Measurements from ENCODE around the gene CLSTN1. TPM values are rescaled to one million over a fixed set of nuclear protein-coding genes. Genes with fewer than 3 reads are reported as not detected.
"Not testable (repeated sequence)": the region's sequence is repeated elsewhere in the genome, so short reads cannot be mapped to it uniquely, and the experiment has no call there.

CLSTN1 gene
- total RNA-seq, 1 donor from 2014 or later = 181 TPM

DNA sequence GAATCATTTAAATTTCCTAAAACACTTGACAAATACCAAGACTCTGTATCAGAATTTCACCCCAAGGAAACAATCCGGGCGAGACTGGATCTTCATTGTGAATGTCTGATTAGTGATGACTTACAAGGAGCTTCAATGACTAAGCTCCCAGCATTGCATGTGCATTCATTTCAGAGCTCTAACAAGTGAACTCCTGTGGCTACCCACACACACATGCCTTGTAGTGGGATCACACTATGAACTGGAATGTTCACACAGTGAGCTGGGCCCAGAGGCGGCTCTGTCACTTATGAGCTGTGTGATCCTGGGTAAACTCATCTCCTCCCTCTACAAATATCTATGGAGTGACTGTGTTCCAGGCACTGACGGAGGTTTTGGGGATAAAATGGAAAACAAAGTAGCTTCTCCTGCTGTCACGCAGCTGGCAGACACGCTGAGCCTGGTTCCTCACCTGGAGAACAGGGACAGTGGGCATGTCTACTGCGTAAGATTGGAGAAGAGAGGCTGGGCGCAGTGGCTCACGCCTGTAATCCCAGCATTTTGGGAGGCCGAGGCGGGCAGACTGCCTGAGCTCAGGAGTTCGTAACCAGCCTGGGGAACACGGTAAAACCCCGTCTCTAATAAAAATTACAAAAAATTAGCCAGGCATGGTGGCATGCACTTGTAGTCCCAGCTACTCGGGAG, 56.9 kb downstream of the CLSTN1 start:
- no peaks in the 10 kb centered on the region for H3K27me3 Mint-ChIP-seq (ENCODE audit: low read depth, unreplicated experiment)
- H3K4me1 Mint-ChIP-seq (ENCODE audit: low read depth, unreplicated experiment) = peaks cover 16% of the 10 kb centered on the region
- no peaks in the 10 kb centered on the region for H3K9me3 Mint-ChIP-seq (ENCODE audit: unreplicated experiment)
- H3K27me3 ChIP-seq (ENCODE audit: insufficient read depth, low read length) = no peaks in the 10 kb centered on the region
- DNase-seq (ENCODE audit: low read depth) = peak; percentile 100
- no peak overlapping the region for H3K4me3 ChIP-seq (ENCODE audit: insufficient read depth, low read depth, low read length)
- H3K36me3 Mint-ChIP-seq (ENCODE audit: low read depth, unreplicated experiment) = peaks cover 11% of the 10 kb centered on the region
- no peak overlapping the region for H2AFZ ChIP-seq (ENCODE audit: low read depth, low read length)
- H3K27ac Mint-ChIP-seq (ENCODE audit: unreplicated experiment) = peak overlapping the region; percentile 96
- peak overlapping the region; percentile 55 for H3K9ac ChIP-seq (ENCODE audit: low read length)
- H3K36me3 ChIP-seq (ENCODE audit: insufficient read depth, low read length) = no peaks in the 10 kb centered on the region
- peaks cover 14% of the 10 kb centered on the region for H3K4me1 ChIP-seq (ENCODE audit: insufficient read depth, low read length)
- peak overlapping the region; percentile 40 for H3K4me3 Mint-ChIP-seq (ENCODE audit: unreplicated experiment)
- peaks cover 20% of the 10 kb centered on the region for H3K79me2 ChIP-seq (ENCODE audit: insufficient read depth, low read length)
- no peak overlapping the region for H3K4me2 ChIP-seq (ENCODE audit: low read length)
- FAIRE-seq = peak; percentile 100
- peaks cover 6% of the 10 kb centered on the region for H4K20me1 ChIP-seq (ENCODE audit: insufficient read depth, low read length)
- peak overlapping the region; percentile 97 for H3K27ac ChIP-seq (ENCODE audit: low read depth, low read length)
- TF ChIP-seq, protein P1, sequence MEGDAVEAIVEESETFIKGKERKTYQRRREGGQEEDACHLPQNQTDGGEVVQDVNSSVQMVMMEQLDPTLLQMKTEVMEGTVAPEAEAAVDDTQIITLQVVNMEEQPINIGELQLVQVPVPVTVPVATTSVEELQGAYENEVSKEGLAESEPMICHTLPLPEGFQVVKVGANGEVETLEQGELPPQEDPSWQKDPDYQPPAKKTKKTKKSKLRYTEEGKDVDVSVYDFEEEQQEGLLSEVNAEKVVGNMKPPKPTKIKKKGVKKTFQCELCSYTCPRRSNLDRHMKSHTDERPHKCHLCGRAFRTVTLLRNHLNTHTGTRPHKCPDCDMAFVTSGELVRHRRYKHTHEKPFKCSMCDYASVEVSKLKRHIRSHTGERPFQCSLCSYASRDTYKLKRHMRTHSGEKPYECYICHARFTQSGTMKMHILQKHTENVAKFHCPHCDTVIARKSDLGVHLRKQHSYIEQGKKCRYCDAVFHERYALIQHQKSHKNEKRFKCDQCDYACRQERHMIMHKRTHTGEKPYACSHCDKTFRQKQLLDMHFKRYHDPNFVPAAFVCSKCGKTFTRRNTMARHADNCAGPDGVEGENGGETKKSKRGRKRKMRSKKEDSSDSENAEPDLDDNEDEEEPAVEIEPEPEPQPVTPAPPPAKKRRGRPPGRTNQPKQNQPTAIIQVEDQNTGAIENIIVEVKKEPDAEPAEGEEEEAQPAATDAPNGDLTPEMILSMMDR (IDR thresholded peaks at IDR 0.05; ENCODE audit: insufficient read depth, low read depth, low read length) = no peak
- no peak for TF ChIP-seq EZH2 (IDR thresholded peaks at IDR 0.05; ENCODE audit: insufficient read depth, low read length)
- no peaks in the 10 kb centered on the region for H3K9me3 ChIP-seq (ENCODE audit: insufficient read depth, low read depth, low read length)

DNA sequence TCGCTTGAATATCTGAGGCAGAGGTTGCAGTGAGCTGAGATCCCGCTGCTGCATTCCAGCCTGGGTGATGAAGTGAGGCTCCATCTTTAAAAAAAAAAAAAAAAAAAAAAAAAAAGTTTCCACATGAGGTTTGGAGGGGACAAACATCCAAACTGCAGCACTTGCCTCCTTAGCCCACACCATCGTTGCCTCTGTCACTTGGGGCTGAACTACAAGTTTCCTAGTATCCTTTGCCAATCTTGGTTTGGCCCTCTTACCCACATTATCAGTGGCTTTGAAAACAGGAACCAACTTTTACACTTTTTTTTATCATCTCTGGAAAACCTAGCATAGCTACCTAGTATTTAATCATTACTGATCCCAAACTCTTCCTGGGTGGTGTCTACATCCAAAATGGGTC, 59.2 kb downstream of the CLSTN1 start:
- no peak overlapping the region for H3K27ac Mint-ChIP-seq (ENCODE audit: unreplicated experiment)
- H3K27ac ChIP-seq (ENCODE audit: low read depth, low read length) = no peak overlapping the region
- H3K4me1 Mint-ChIP-seq (ENCODE audit: low read depth, unreplicated experiment) = peaks cover 17% of the 10 kb centered on the region
- H3K9me3 ChIP-seq (ENCODE audit: insufficient read depth, low read depth, low read length) = no peaks in the 10 kb centered on the region
- peaks cover 14% of the 10 kb centered on the region for H3K4me1 ChIP-seq (ENCODE audit: insufficient read depth, low read length)
- H3K4me3 ChIP-seq (ENCODE audit: insufficient read depth, low read depth, low read length) = no peak overlapping the region
- no peak overlapping the region for H3K9ac ChIP-seq (ENCODE audit: low read length)
- no peak for DNase-seq (ENCODE audit: low read depth)
- peaks cover 18% of the 10 kb centered on the region for H3K36me3 Mint-ChIP-seq (ENCODE audit: low read depth, unreplicated experiment)
- peaks cover 6% of the 10 kb centered on the region for H4K20me1 ChIP-seq (ENCODE audit: insufficient read depth, low read length)
- H3K27me3 ChIP-seq (ENCODE audit: insufficient read depth, low read length) = no peaks in the 10 kb centered on the region
- H3K36me3 ChIP-seq (ENCODE audit: insufficient read depth, low read length) = no peaks in the 10 kb centered on the region
- peaks cover 36% of the 10 kb centered on the region for H3K79me2 ChIP-seq (ENCODE audit: insufficient read depth, low read length)
- FAIRE-seq = no peak
- TF ChIP-seq EZH2 (IDR thresholded peaks at IDR 0.05; ENCODE audit: insufficient read depth, low read length) = no peak
- TF ChIP-seq, protein P1 (IDR thresholded peaks at IDR 0.05; ENCODE audit: insufficient read depth, low read depth, low read length) = no peak
- no peak overlapping the region for H2AFZ ChIP-seq (ENCODE audit: low read depth, low read length)
- H3K4me2 ChIP-seq (ENCODE audit: low read length) = no peak overlapping the region
- no peaks in the 10 kb centered on the region for H3K27me3 Mint-ChIP-seq (ENCODE audit: low read depth, unreplicated experiment)
- no peak overlapping the region for H3K4me3 Mint-ChIP-seq (ENCODE audit: unreplicated experiment)
- no peaks in the 10 kb centered on the region for H3K9me3 Mint-ChIP-seq (ENCODE audit: unreplicated experiment)

DNA sequence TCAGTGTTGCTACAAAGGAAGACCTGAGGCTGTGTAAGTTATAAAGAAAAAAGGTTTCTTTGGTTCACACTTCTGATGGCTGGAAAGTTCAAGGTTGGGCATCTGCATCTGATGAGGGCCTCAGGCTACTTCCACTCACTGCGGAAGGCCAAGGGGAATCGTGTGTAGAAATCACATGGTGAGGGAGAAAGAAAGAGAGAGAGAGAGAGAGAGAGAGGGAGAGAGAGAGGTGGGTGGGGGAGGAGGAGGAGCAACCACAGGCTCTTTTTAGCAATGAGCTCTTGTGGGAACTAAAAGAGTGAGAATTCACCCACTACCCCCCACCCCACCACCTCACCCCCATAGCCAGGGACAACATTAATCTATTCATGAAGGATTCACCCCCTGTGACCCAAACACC, 59.9 kb downstream of the CLSTN1 start:
- Histone ChIP-seq H3K4me3 (ENCODE audit: insufficient read depth, low read depth, low read length) (no peak overlapping the region), H3K79me2 (ENCODE audit: insufficient read depth, low read length) (peaks cover 37% of the 10 kb centered on the region), H3K4me2 (ENCODE audit: low read length) (no peak overlapping the region), H4K20me1 (ENCODE audit: insufficient read depth, low read length) (peaks cover under 1% of the 10 kb centered on the region), H3K4me1 (ENCODE audit: insufficient read depth, low read length) (peaks cover 14% of the 10 kb centered on the region), H3K9me3 (ENCODE audit: insufficient read depth, low read depth, low read length) (no peaks in the 10 kb centered on the region), H3K27ac (ENCODE audit: low read depth, low read length) (no peak overlapping the region), H3K9ac (ENCODE audit: low read length) (no peak overlapping the region), H3K27me3 (ENCODE audit: insufficient read depth, low read length) (no peaks in the 10 kb centered on the region), H3K36me3 (ENCODE audit: insufficient read depth, low read length) (no peaks in the 10 kb centered on the region), H2AFZ (ENCODE audit: low read depth, low read length) (no peak overlapping the region)
- DNase-seq (ENCODE audit: low read depth) = no peak
- peaks cover 18% of the 10 kb centered on the region for H3K36me3 Mint-ChIP-seq (ENCODE audit: low read depth, unreplicated experiment)
- H3K27ac Mint-ChIP-seq (ENCODE audit: unreplicated experiment) = no peak overlapping the region
- no peaks in the 10 kb centered on the region for H3K27me3 Mint-ChIP-seq (ENCODE audit: low read depth, unreplicated experiment)
- H3K4me3 Mint-ChIP-seq (ENCODE audit: unreplicated experiment) = no peak overlapping the region
- peaks cover 17% of the 10 kb centered on the region for H3K4me1 Mint-ChIP-seq (ENCODE audit: low read depth, unreplicated experiment)
- TF ChIP-seq, protein P1 (IDR thresholded peaks at IDR 0.05; ENCODE audit: insufficient read depth, low read depth, low read length) = no peak
- no peak for TF ChIP-seq EZH2 (IDR thresholded peaks at IDR 0.05; ENCODE audit: insufficient read depth, low read length)
- H3K9me3 Mint-ChIP-seq (ENCODE audit: unreplicated experiment) = no peaks in the 10 kb centered on the region
- no peak for FAIRE-seq

DNA sequence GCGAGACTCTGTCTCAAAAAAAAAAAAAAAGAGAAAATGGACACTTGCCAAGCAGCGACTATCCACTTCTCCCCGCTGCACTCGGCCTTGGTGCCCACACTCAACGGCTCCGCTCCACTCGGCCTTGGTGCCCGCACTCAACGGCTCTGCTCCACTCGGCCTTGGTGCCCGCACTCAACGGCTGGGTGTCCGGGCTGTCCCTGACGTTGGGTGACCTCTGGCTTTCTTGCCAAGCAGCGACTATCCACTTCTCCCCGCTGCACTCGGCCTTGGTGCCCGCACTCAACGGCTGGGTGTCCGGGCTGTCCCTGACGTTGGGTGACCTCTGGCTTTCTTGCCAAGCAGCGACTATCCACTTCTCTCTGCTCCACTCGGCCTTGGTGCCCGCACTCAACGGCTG, 61.3 kb downstream of the CLSTN1 start:
- H3K4me1 Mint-ChIP-seq (ENCODE audit: low read depth, unreplicated experiment) = peaks cover 16% of the 10 kb centered on the region
- not testable (repeated sequence) for H3K9me3 Mint-ChIP-seq (ENCODE audit: unreplicated experiment); H3K27me3 Mint-ChIP-seq (ENCODE audit: low read depth, unreplicated experiment); H3K4me3 Mint-ChIP-seq (ENCODE audit: unreplicated experiment); H2AFZ ChIP-seq (ENCODE audit: low read depth, low read length); H3K27ac ChIP-seq (ENCODE audit: low read depth, low read length); H3K27me3 ChIP-seq (ENCODE audit: insufficient read depth, low read length); DNase-seq (ENCODE audit: low read depth); H3K9me3 ChIP-seq (ENCODE audit: insufficient read depth, low read depth, low read length); H3K27ac Mint-ChIP-seq (ENCODE audit: unreplicated experiment); H3K4me3 ChIP-seq (ENCODE audit: insufficient read depth, low read depth, low read length); H4K20me1 ChIP-seq (ENCODE audit: insufficient read depth, low read length); FAIRE-seq; H3K36me3 ChIP-seq (ENCODE audit: insufficient read depth, low read length); H3K9ac ChIP-seq (ENCODE audit: low read length); H3K4me2 ChIP-seq (ENCODE audit: low read length)
- H3K4me1 ChIP-seq (ENCODE audit: insufficient read depth, low read length) = peaks cover 14% of the 10 kb centered on the region
- H3K36me3 Mint-ChIP-seq (ENCODE audit: low read depth, unreplicated experiment) = peaks cover 20% of the 10 kb centered on the region
- peaks cover 37% of the 10 kb centered on the region for H3K79me2 ChIP-seq (ENCODE audit: insufficient read depth, low read length)

Data from astrocyte (in vitro differentiated cells and primary cell).